H54 (cell line): ENCODE measurements around the gene OR51A2.
"Not testable (repeated sequence)": the region's sequence is repeated elsewhere in the genome, so short reads cannot be mapped to it uniquely, and the experiment has no call there.

Experiments
- DNase-seq: peaks from one replicate; pipeline ENCODE4 v3.0.0; 2011; ENCODE audit warnings: low spot score, mixed read lengths; ENCODE audit not compliant: insufficient read length
- FAIRE-seq: peaks from 3 replicates; lab custom pipeline; 2011; peaks lifted over from hg19 to GRCh38; lab: Jason Lieb, UNC
- POLR2A ChIP-seq: IDR thresholded peaks from 2 replicates; pipeline ENCODE4 v1.6.1; 2011; ENCODE audit warnings: low read depth, mild to moderate bottlenecking, low read length

OR51A2 gene, protein sequence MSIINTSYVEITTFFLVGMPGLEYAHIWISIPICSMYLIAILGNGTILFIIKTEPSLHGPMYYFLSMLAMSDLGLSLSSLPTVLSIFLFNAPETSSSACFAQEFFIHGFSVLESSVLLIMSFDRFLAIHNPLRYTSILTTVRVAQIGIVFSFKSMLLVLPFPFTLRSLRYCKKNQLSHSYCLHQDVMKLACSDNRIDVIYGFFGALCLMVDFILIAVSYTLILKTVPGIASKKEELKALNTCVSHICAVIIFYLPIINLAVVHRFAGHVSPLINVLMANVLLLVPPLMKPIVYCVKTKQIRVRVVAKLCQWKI

DNA sequence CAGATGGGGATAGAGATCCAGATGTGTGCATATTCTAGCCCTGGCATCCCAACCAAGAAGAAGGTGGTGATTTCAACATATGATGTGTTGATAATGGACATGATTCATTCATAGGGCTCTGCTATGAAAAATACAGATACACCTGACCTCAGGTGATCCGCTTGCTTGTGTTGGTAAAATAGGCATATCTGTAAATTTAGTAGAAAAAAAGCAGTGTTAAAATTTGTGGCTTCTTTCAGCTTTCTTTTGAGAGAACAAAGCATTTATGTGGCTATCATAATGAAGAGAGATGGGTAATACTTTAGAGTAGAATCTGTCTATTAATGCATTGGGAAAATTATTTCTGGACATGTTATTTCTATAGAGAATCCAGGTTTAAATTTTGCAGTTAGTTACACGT lies at the start of gene OR51A2:
Gene OR51A2, minus strand, starts transcription at position 101 of the 400 bp plus-strand sequence. Its CDS starts 0 bp downstream, at position 101.
- not testable (repeated sequence) for FAIRE-seq

DNA sequence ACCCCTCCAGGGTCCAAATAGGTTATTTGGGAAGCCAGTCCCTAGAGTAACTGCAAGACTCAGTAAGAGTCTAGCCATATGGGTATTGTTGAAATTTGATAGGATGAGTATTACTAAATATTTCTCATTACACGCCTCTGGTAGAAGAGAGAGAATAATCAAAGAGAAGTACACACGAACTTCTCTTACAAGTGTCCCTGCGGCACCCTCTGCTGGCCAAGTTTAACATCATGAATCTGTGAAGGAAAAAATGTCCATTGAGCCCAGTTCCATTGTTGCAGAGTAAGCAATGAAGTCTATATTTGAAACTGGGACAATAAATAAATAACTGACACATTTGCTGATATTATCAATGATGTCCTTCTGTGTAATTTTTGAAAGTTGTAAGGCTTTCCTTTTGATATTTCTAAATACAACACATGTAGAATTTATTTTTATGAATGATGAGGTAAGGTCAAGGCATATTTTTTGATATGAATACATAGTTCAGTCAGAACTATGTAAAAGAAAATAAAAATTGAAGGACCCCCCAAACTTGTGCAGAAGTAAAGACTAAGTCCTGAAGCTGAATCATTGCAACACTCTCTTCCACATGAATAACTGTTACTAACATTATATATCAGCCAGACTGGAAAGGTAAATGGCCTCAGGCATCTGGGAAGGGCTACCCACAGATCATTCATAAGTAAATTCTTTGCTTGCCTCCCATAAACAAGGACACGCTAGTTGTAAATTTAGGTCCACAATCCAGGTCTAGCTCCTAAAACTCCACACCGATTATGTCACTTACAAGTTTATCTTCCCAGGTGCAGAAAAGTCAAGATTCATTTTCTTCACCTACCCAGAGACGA lies 49.1 kb upstream of the OR51A2 start:
- FAIRE-seq (peak; percentile 62), DNase-seq (peak; percentile 8)
- no peak for TF ChIP-seq POLR2A

More for the DNA sequence above, at the start of gene OR51A2:
- not testable (repeated sequence) for DNase-seq

DNA sequence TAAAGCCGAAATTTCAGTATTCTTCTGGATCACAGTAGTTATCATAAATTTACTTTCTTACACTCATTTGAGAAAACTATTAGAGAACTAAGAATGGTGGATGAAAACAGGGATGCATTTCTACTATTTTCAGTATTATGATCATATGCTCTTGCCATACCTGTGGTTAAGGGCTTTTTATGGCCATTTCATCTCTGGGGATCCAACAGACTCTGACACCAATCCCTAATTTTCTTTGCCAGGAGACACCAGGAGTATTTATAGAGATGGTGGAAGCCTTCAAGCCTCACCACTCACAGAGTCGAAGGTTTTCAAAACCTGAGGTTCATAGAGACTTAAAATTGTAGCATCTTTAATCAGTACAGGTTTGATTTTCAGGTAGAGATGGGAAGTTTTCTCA lies 39.0 kb upstream of the OR51A2 start, which contains the start of gene OR51L1:
Gene OR51L1, plus strand, starts transcription at position 301 of the 400 bp plus-strand sequence. CDS start 4,132 bp downstream, outside the sequence.
- DNase-seq: no peak
- no peak for TF ChIP-seq POLR2A
- FAIRE-seq: no peak

DNA sequence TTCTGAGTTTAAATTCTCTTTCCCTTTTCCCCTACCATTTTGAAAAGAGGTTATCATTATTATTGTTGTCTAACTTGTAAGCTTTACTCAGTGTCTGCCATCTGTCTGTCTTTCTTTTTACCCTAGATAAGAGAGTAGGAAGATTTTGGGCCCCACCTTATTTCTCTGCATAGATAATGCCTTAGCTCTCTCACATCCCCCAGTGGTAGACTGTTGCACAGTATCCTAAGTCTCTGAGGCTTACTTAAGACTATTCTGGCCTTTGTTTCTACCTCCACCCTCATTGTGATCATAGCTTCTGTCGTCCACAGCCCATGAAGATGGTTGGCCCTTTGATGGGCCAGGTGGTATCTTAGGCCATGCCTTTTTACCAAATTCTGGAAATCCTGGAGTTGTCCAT lies 35.5 kb upstream of the OR51A2 start:
- DNase-seq (no peak), FAIRE-seq (no peak)
- TF ChIP-seq POLR2A: no peak

GRCh38 chr11:4983841-4984240 lies 28.3 kb upstream of the OR51A2 start:
- no peak for TF ChIP-seq POLR2A
- FAIRE-seq: no peak
- no peak for DNase-seq

GRCh38 chr11:4982678-4983077 lies 27.2 kb upstream of the OR51A2 start:
- no peak for TF ChIP-seq POLR2A
- no peak for DNase-seq
- no peak for FAIRE-seq

DNA sequence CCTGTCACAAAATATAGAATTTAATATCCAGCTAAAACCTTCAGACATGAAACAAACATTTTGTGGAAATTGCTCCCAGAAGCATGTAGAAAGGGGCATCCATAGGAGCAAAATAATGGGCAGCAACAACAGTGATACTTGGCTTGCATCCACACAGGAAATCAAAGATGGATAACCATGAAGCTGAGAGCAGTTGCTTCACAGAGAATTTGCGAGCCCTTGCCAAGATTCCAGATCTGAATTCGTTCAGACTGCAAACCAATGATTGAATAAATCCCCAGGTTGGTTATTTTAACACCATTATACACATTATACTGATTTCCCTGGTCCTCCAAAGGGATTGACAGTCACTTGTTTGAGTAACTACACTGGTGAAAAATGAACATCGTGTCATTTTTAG lies 23.5 kb upstream of the OR51A2 start:
- FAIRE-seq (no peak), DNase-seq (no peak)

DNA sequence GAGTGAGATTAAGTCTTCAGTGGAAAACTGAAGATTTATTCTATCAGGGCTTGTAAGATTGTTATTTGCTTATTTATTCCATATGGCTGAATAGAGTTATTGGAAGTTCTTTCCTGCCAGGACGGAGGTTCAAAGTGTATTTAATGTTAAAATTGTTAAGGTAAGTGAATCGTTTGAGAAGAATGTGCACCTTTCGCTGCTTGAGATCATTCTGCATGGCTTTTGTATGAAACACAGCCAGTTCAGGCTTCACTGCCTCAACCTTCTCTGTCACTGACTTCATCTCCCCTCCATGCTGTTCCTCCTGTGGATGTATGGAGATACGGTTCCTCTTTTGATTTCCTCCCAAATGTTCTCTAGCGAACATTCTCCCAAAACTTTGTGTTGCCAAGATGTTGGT lies 19.9 kb upstream of the OR51A2 start:
- TF ChIP-seq POLR2A: no peak
- DNase-seq (no peak), FAIRE-seq (no peak)

More for the DNA sequence above, 23.5 kb upstream of the OR51A2 start:
- no peak for TF ChIP-seq POLR2A

DNA sequence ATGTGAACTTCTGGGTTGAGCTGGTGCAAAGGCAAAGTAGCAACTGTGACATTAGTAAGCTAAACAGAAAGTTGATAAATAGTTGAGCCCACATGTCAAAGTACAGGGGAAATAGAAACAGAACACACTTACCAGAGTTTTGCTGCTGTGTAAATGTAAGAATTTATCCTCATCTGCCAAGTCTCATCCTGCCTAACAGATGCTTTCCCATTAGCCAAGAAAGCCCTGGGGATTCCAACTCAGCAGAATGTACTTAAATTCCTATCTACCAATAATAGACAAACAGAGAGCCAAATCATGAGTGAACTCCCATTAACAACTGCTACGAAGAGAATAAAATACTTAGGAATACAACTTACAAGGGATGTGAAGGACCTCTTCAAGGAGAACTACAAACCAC lies 7.3 kb upstream of the OR51A2 start:
- DNase-seq (no peak), FAIRE-seq (no peak)
- no peak for TF ChIP-seq POLR2A

- DNase-seq: no peak
- peak; percentile 41 for FAIRE-seq
- TF ChIP-seq POLR2A: no peak
Observed at GRCh38 chr11:4960877-4961276, 5.4 kb upstream of the OR51A2 start.

DNA sequence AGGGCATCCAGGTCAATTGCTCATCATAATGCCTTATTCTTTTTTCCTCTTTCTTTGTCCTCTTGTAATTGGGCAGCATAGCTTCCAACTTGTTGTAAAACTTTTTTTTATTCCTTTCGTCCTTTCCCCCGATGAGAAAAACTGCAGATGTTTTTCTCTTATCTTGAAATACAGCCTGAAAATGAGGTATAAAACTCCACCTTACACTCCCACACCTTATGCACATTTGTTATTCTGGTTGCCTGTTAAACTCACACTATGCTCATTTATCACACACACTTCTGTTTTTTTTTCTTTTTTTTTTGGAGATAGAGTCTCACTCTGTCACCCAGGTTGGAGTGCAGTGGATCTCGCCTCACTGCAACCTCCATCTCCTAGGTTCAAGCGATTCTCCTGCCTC lies 1.9 kb upstream of the OR51A2 start:
- FAIRE-seq: no peak
- DNase-seq: no peak
- TF ChIP-seq POLR2A: no peak

- no peak for FAIRE-seq
Observed at GRCh38 chr11:4947505-4947904, 8.0 kb downstream of the OR51A2 start, which contains the start of gene OR51A4. Gene OR51A4, minus strand, starts transcription at chr11:4947605. Its CDS starts 505 bp downstream, at chr11:4947100.

DNA sequence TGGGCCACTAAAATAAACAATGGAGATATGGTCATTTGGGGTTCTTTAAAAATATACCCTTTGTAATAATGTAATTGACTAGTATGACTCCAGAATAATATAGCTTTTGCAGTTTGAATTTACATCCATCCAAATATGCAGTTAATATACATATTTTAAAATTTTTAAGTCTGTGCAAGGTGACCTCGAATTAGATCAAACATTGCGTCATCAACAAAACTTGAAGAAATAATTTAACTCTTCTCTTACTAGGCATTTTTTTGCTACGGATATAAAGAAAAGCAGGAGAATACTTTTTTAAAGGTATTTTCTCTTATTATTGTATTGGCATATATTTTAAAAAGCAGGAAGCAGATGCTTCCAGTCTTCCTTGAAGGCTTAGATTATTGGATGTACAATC lies 18.8 kb downstream of the OR51A2 start:
- no peak for FAIRE-seq
- no peak for DNase-seq
- no peak for TF ChIP-seq POLR2A

More at GRCh38 chr11:4947505-4947904, 8.0 kb downstream of the OR51A2 start, which contains the start of gene OR51A4:
- no peak for TF ChIP-seq POLR2A
- no peak for DNase-seq

DNA sequence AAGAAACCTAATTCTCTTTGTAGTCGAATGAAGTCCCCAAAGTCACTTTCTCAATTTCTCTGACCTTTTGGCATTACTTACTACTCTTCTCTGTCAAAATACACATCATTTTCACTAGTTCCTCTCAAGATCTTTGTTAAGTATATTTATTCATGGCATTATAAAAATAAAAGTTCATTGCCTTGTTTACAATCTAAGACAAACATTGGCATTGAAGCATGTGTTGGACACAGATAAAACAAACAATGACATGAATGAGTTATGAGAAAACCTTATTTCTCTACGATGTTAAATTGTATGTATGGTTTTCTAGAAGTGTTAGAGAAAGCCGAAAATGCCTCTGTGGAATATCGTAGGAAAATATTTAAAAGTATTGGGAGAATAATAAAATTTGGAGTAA lies 22.8 kb downstream of the OR51A2 start:
- TF ChIP-seq POLR2A: no peak
- FAIRE-seq (no peak), DNase-seq (no peak)
